C4-2B (cell line): ENCODE measurements around the gene CASK.

Source experiments
- H3K27ac ChIP-seq: fragments of 450-650 bp; 2 replicates; pipeline ENCODE4 v1.5.1; 2017
- ZFX ChIP-seq: fragments of 450-650 bp; IDR thresholded peaks from 2 replicates; pipeline ENCODE4 v1.6.1; 2017
- TF ChIP-seq, protein P1 (sequence below): fragments of 450-650 bp; conservative IDR thresholded peaks from 2 replicates; pipeline ENCODE4 v1.5.1; 2017; ENCODE audit warnings: mild to moderate bottlenecking

CASK gene

DNA sequence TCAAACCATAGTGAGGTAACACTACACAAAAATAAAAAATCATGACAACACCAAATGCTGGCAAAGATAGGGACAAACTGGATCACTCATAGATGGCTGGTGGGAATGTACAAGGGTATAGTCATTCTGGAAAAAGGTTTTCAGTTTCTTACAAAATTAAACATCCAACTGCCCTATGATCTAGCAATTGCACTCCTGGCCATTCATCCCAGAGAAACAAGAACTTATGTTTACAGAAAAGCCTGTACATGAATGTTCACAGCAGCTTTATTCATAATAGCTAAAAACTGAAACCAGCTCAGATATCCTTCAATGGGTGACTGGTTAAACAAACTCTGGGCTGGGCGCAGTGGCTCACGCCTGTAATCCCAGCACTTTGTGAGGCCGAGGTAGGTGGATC lies 432.9 kb downstream of the CASK start:
- no peak overlapping the region for H3K27ac ChIP-seq

GRCh38 chrX:41482154-41482850 lies 441.1 kb downstream of the CASK start:
- H3K27ac ChIP-seq = no peak overlapping the region
- no peak for TF ChIP-seq ZFX
- TF ChIP-seq, protein P1, sequence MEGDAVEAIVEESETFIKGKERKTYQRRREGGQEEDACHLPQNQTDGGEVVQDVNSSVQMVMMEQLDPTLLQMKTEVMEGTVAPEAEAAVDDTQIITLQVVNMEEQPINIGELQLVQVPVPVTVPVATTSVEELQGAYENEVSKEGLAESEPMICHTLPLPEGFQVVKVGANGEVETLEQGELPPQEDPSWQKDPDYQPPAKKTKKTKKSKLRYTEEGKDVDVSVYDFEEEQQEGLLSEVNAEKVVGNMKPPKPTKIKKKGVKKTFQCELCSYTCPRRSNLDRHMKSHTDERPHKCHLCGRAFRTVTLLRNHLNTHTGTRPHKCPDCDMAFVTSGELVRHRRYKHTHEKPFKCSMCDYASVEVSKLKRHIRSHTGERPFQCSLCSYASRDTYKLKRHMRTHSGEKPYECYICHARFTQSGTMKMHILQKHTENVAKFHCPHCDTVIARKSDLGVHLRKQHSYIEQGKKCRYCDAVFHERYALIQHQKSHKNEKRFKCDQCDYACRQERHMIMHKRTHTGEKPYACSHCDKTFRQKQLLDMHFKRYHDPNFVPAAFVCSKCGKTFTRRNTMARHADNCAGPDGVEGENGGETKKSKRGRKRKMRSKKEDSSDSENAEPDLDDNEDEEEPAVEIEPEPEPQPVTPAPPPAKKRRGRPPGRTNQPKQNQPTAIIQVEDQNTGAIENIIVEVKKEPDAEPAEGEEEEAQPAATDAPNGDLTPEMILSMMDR = no peak

More for the DNA sequence above, 432.9 kb downstream of the CASK start:
- no peak for TF ChIP-seq ZFX
- TF ChIP-seq, protein P1 = no peak

DNA sequence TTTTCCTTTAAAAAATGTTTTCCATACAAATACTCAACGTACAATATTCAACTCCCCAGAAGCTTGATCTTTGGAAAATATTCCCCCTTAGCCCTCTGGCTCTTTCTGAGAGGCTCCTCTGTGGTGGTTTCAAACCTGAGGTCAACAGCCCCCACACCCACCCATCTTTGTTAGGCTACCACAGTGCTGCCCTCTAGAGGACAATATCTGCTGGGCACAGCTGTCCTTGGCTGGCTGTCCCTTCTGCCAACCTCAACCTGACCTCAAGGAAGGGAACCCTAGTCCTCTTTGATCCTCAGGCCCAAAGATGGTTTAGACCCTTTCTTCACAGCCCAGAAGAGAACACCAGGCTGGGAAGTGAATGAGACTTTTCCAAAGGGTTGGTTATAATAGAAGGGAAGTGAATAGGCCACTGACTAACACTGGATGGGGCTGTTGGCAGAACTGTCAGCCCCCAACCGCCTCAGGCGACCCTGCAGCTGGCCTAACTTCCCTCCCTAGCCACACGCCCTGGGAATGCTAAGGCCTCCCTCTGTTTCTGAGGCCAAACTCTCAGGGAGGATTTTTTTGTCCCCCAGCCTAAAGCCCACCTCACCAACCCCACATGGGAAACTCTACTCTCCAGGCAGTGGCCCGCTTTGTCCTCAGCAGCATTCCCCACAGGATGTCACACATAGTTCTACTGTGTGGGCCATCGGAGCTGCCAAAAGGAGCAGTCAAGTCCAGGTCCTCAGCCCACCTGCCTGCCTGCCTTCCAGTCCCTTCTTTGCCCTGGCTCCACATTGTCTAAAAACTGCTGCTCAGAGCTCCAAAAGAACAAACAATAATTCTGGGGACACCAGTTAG lies 441.9 kb downstream of the CASK start:
- no peak overlapping the region for H3K27ac ChIP-seq
- TF ChIP-seq ZFX = no peak
- TF ChIP-seq, protein P1 = peak; percentile 39

DNA sequence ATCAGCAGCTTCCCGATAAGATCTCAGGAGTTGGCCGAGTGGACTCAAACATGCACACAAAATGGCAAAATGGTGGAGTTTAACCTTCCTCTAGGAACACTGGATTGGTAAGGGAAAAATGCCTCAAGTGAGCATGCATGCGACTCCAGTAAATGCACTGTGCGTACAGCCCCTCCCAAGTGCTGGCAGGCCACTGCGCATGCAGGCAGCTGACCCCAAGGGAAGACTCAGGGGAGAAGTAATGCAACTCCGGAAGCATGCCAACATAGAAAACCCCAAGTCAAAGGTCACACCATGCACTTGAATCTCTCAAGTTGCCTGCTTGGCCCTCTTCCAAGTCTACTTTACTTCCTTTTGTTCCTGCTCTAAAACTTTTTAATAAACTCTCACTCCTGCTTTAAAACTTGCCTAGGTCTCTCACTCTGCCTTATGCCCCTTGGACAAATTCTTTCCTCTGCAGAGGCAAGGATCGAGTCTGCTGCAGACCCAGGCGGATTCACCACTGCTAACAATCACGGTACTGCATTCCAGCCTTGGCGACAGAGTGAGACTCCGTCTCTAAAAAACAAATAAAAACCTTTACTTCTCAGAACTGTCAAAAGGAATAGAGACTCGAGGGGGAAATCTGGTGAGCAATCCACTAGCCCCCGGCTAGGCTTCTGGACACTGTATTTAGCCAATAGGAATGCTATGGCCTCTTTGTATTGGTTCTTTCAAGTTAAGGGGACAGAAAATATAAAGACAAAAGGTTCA lies 442.7 kb downstream of the CASK start:
- no peak for TF ChIP-seq ZFX
- TF ChIP-seq, protein P1 = no peak
- H3K27ac ChIP-seq = no peak overlapping the region

DNA sequence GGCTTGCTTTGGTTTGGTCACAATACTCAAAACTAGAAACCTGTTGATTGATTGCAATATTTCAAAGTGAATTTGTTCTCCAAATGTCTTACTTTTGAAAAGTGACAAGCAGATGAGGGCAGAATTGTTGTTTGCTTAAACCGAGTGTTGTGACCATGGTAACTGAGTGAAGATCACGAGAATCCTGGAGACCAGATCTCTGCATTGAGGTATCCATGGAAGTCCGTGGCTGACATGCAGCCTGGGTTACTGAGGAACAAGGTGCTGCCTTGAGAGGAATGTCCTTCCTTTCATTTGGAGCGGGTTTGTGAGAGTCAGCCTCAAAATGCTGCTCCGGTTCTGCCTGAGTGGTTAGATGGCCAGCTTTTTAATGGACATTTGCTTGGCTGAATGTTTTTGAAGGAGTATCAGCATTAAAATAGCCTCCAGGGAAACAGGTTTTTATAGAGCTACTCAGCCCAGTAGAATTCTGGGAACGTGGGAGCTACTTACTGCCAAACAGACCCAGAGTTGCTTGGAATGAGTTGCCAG lies 444.9 kb downstream of the CASK start:
- H3K27ac ChIP-seq = no peak overlapping the region
- no peak for TF ChIP-seq ZFX
- TF ChIP-seq, protein P1 = no peak

DNA sequence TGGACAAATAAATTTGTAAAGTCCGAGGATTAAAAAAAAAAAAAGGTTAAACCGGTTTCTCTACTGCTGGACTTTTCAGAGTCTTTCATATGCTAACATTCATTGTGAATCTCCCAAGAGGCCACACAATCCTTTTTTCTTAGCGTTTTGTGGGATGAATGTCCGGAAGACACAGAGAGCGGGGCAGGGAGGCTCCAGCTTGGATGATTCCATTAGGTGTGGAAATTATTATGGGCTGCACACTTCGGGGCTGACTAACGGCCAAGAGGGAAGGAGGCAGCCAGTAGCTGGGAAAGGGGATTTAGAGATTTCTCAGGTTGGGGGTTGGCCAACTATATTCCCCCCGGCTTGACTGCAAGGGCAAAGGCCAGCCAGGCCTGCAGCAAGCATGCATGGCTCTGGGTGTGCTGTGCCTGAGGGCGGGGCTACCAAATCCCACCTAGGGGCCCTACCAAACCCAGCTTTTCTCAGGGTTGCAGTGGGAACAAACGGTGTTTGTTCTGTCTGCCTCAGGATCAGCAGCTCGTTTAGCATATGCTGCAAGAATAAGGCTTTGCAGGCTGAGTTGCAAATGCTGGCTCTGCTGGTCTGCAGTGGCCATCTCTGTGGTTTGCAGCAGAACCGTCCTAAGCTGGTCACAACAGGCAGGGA lies 447.6 kb downstream of the CASK start:
- no peak for TF ChIP-seq ZFX
- TF ChIP-seq, protein P1 = no peak
- H3K27ac ChIP-seq = no peak overlapping the region
